Lung (tissue), 12 donors: ENCODE results near the gene OR13F1. TPM values are rescaled to one million over a fixed set of nuclear protein-coding genes. Genes with fewer than 3 reads are reported as not detected.
"Not testable (repeated sequence)": the region's sequence is repeated elsewhere in the genome, so short reads cannot be mapped to it uniquely, and the experiment has no call there.

Source experiments
- ATAC-seq: fragments of 200-7000 bp; cut with Tn5 transposase; one replicate; pipeline ENCODE4 v1.9.1; 2020; ENCODE audit warnings: moderate number of reproducible peaks; ENCODE audit not compliant: insufficient read depth, low FRiP score
- DNase-seq, 3 donors: peaks; one replicate each; pipeline ENCODE4 v3.0.0-alpha.2; 2013 to 2017
- H3K27ac ChIP-seq, 2 donors: one replicate each; pipeline ENCODE4 v1.5.1; 2013; ENCODE audit warnings: mild to moderate bottlenecking in 2 of 2, moderate library complexity in 2 of 2, control low read depth in 1 of 2, inconsistent platforms in 1 of 2, low read depth in 1 of 2, low read length in 1 of 2
- H3K27me3 ChIP-seq, 3 donors: one replicate each; pipeline ENCODE4 v1.5.1; 2013; ENCODE audit warnings: low read length in 2 of 3; ENCODE audit not compliant: control insufficient read depth in 3 of 3, insufficient read depth in 3 of 3
- H3K36me3 ChIP-seq, 4 donors: one replicate each; pipeline ENCODE4 v1.5.1; 2013; ENCODE audit warnings: low read length in 4 of 4, mild to moderate bottlenecking in 1 of 4, moderate library complexity in 1 of 4; ENCODE audit not compliant: control insufficient read depth in 4 of 4, insufficient read depth in 4 of 4
- H3K4me1 ChIP-seq, 5 donors: one replicate each; pipeline ENCODE4 v1.5.1; 2013; ENCODE audit warnings: low read length in 5 of 5, mild to moderate bottlenecking in 2 of 5, moderate library complexity in 1 of 5; ENCODE audit not compliant: control insufficient read depth in 5 of 5, insufficient read depth in 5 of 5
- H3K4me3 ChIP-seq: one replicate; pipeline ENCODE4 v1.5.1; 2013; ENCODE audit warnings: mild to moderate bottlenecking, control low read depth, moderate library complexity
- H3K9ac ChIP-seq, 2 donors: one replicate each; pipeline ENCODE4 v1.5.1; 2013; ENCODE audit warnings: low read length in 2 of 2, control low read depth in 1 of 2; ENCODE audit not compliant: insufficient read depth in 1 of 2
- H3K9me3 ChIP-seq, 4 donors: one replicate each; pipeline ENCODE4 v1.5.1; 2013; ENCODE audit warnings: low read length in 3 of 4, mild to moderate bottlenecking in 1 of 4, moderate library complexity in 1 of 4; ENCODE audit not compliant: control insufficient read depth in 4 of 4, insufficient read depth in 3 of 4
- CTCF ChIP-seq: IDR thresholded peaks from 2 replicates; pipeline ENCODE4 v1.5.1; 2012; ENCODE audit warnings: mild to moderate bottlenecking; ENCODE audit errors: control extremely low read depth, extremely low read depth
- WGBS, 2 donors: extraction: QIAGEN DNeasy Blood & Tissue Kit; methylation state at CpG; one replicate each; pipeline ENCODE4 v1.1.7; 2013; 5-methylcytosine and 5-hydroxymethylcytosine counted together
- polyA plus RNA-seq, 2 donors: library from polyadenylated mRNA; stranded (reverse); fragments of 200-250 nt; gene quantifications; one replicate each; pipeline ENCODE4 v1.2.1, GENCODE V29; 2013
- total RNA-seq, 2 donors: library from RNA; depleted of rRNA in 1 of 2; stranded (reverse); fragments of >200 nt in 1 of 2; gene quantifications; one replicate each; pipeline ENCODE4 v1.2.1, GENCODE V29; 2014 to 2021
- donor health status: control.
- donor health status: control.
- donor health status: Bipolar disorder and iron deficiency.
- donor health status: healthy.
- donor health status: DM: yes; HTN: yes; CAD: no.

OR13F1 gene
- total and polyA plus RNA-seq, 4 donors: not detected

GRCh38 chr9:104503440-104503839 is 623 bp upstream of the OR13F1 start:
- Histone ChIP-seq H3K9me3 (no peaks in the 10 kb centered on the region), H3K36me3 (no peaks in the 10 kb centered on the region), H3K27ac (no peak overlapping the region), H3K4me1 (no peaks in the 10 kb centered on the region), H3K4me3 (no peak overlapping the region), H3K27me3 (no peaks in the 10 kb centered on the region), H3K9ac (no peak overlapping the region)
- no peak for ATAC-seq
- DNase-seq: no peak
- TF ChIP-seq CTCF: no peak

- DNase-seq (no peak), ATAC-seq (no peak)
- H3K27ac ChIP-seq: no peak overlapping the region
- no peaks in the 10 kb centered on the region for H3K4me1 ChIP-seq
- TF ChIP-seq CTCF: no peak
- H3K4me3 ChIP-seq: no peak overlapping the region
- H3K36me3 ChIP-seq: no peaks in the 10 kb centered on the region
- H3K27me3 ChIP-seq: no peaks in the 10 kb centered on the region
- H3K9me3 ChIP-seq: no peaks in the 10 kb centered on the region
- no peak overlapping the region for H3K9ac ChIP-seq
These were observed 2.5 kb downstream of the OR13F1 start for GRCh38 chr9:104506565-104506964.

- H3K9ac ChIP-seq: no peak overlapping the region
- 81 to 84% methylated on average over 5 of the region's 5 CpGs for WGBS, 2 donors
- H3K36me3 ChIP-seq: no peaks in the 10 kb centered on the region
- H3K4me1 ChIP-seq: no peaks in the 10 kb centered on the region
- no peak overlapping the region for H3K27ac ChIP-seq
- no peak for TF ChIP-seq CTCF
- ATAC-seq (no peak), DNase-seq (no peak)
- H3K9me3 ChIP-seq: no peaks in the 10 kb centered on the region
- H3K4me3 ChIP-seq: no peak overlapping the region
- H3K27me3 ChIP-seq: no peaks in the 10 kb centered on the region
These were observed 10.8 kb downstream of the OR13F1 start for GRCh38 chr9:104514901-104515300.

- H3K36me3 ChIP-seq, H3K27me3 ChIP-seq, H3K4me3 ChIP-seq, H3K9ac ChIP-seq, H3K27ac ChIP-seq, H3K4me1 ChIP-seq, H3K9me3 ChIP-seq, DNase-seq, ATAC-seq: not testable (repeated sequence)
- WGBS, 2 donors: 83 to 90% methylated on average over 10 of the region's 10 CpGs
These were observed 16.2 kb downstream of the OR13F1 start for GRCh38 chr9:104520241-104520640.
